Measurements from ENCODE around the gene PCSK4. TPM values are rescaled to one million over a fixed set of nuclear protein-coding genes. Genes with fewer than 3 reads are reported as not detected.

The PCSK4 gene
- total and polyA plus RNA-seq, 10 of the 15 experiments (the other 5 are each of a cell fraction or from before 2014, with no cell fraction given) = 0.27 to 0.99 (median 0.40) TPM; not detected in 3

DNA sequence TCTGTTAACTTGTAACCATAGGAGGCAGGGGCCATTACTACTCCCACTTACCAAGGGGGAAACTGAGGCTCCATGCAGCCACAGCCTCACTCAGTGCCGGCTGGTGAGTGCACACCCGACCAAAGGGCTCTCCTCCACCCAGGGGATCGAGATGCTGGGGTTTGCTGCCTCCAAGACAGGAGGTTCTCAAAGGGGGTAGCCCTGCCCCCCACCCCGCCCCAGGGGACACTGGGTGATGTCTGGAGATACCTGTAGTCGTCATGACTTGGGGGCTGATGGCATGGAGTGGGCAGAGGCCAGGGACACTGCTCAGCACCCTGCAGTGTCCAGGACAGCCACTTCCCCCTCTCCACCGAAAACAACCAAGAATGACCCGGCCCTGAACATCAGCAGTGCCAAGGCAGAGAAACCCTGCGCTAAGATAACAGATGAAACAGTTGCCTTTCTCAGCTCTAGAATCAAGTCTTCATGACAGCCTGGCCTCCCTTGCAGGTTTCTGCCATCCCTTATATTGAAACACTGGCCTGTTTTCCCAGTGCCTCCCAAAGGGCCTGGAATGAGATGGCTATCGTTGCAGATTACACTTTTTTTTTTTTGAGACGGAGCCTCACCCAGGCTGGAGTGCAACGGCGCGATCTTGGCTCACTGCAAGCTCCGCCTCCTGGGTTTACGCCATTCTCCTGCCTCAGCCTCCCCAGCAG, 4.1 kb upstream of the PCSK4 start:
- no peaks in the 10 kb centered on the region; the same call in 1 of the 2 replicates for H3K4me1 ChIP-seq (ENCODE audit: control insufficient read depth, insufficient read depth, low read length)
- SMC1A ChIA-PET (ENCODE audit: uncharacterized antibody, unreplicated experiment) = no interaction called here
- RAD21 ChIA-PET (ENCODE audit: unreplicated experiment) = no interaction called here
- BruUV-seq (replicated peaks) = no TSS peak
- no peak overlapping the region for H2AFZ ChIP-seq (ENCODE audit: control insufficient read depth, low read depth, low read length)
- no peak overlapping the region for H3K4me3 ChIP-seq
- H3K79me2 ChIP-seq (ENCODE audit: control insufficient read depth, insufficient read depth, low read length) = no peaks in the 10 kb centered on the region
- in situ Hi-C loops (cut with MboI) = no loop called here
- no peak for DNase-seq (ENCODE audit: low read depth, low spot score)
- no peaks in the 10 kb centered on the region; a peak in 1 of 4 replicates for H3K27me3 ChIP-seq (replicated peaks in 1 of 2; ENCODE audit: control insufficient read depth in 2 of 2, insufficient read depth in 2 of 2, low read length in 1 of 2)
- no peaks in the 10 kb centered on the region for H3K36me3 ChIP-seq (ENCODE audit: control insufficient read depth in 2 of 2, insufficient read depth in 2 of 2, low read length in 1 of 2)
- ATAC-seq = no peak
- POLR2A ChIA-PET = no interaction called here
- 52% methylated on average over 15 of the region's 15 CpGs for WGBS (ENCODE audit: insufficient coverage, insufficient replicate concordance, low lambda C conversion rate, missing lambda C conversion rate)
- CTCF ChIA-PET = no interaction called here
- no peaks in the 10 kb centered on the region for H4K20me1 ChIP-seq (ENCODE audit: control insufficient read depth, insufficient read depth)
- no peak overlapping the region for H3K9ac ChIP-seq (ENCODE audit: control insufficient read depth, insufficient read depth, low read length)
- TF ChIP-seq, protein P1, sequence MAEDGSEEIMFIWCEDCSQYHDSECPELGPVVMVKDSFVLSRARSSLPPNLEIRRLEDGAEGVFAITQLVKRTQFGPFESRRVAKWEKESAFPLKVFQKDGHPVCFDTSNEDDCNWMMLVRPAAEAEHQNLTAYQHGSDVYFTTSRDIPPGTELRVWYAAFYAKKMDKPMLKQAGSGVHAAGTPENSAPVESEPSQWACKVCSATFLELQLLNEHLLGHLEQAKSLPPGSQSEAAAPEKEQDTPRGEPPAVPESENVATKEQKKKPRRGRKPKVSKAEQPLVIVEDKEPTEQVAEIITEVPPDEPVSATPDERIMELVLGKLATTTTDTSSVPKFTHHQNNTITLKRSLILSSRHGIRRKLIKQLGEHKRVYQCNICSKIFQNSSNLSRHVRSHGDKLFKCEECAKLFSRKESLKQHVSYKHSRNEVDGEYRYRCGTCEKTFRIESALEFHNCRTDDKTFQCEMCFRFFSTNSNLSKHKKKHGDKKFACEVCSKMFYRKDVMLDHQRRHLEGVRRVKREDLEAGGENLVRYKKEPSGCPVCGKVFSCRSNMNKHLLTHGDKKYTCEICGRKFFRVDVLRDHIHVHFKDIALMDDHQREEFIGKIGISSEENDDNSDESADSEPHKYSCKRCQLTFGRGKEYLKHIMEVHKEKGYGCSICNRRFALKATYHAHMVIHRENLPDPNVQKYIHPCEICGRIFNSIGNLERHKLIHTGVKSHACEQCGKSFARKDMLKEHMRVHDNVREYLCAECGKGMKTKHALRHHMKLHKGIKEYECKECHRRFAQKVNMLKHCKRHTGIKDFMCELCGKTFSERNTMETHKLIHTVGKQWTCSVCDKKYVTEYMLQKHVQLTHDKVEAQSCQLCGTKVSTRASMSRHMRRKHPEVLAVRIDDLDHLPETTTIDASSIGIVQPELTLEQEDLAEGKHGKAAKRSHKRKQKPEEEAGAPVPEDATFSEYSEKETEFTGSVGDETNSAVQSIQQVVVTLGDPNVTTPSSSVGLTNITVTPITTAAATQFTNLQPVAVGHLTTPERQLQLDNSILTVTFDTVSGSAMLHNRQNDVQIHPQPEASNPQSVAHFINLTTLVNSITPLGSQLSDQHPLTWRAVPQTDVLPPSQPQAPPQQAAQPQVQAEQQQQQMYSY (CRISPR knock-in tag; IDR thresholded peaks at IDR 0.05) = no peak
- TF ChIP-seq WRNIP1 (IDR thresholded peaks at IDR 0.05; ENCODE audit: borderline replicate concordance, low read depth, low read length) (no peak), GABPA (IDR thresholded peaks at IDR 0.05; ENCODE audit: low read depth) (no peak)
- no peaks in the 10 kb centered on the region for H3K9me3 ChIP-seq (replicated peaks; ENCODE audit: control insufficient read depth, insufficient read depth, low read length)
- H3K4me2 ChIP-seq (ENCODE audit: control insufficient read depth, insufficient read depth) = no peak overlapping the region
- no peak overlapping the region for H3K27ac ChIP-seq (ENCODE audit: control insufficient read depth, insufficient read depth)
- intact Hi-C loops (cut with micrococcal nuclease; ENCODE audit: unreplicated experiment) = no loop called here
- no peak for FAIRE-seq

All from GM12878 (cell line).